Heart left ventricle (tissue), 13 donors: ENCODE results near the gene NAB1.

Source experiments
- CTCF ChIP-seq, 12 donors: fragments of 200-600 bp; sonication (generic) in 4 of 12; IDR thresholded peaks; one replicate each; pipeline versions ENCODE4 v1.5.0 to v1.8.0; 2018 to 2022; ENCODE audit warnings: antibody characterized with exemption in 12 of 12, mild to moderate bottlenecking in 5 of 12
- POLR2A ChIP-seq, 2 donors: fragments of 450-650 bp; IDR thresholded peaks; one replicate each; pipeline ENCODE4 v1.6.1; 2017; ENCODE audit warnings: antibody characterized with exemption in 2 of 2, mild to moderate bottlenecking in 2 of 2, moderate library complexity in 2 of 2
- donor health status: ischemic (EF 13 %, LVEDD 7.1; RV severe dilation, severe dysfunction).
- donor health status: DM: no; HTN: yes; CAD: no.
- donor health status: DM: no; HTN: no; CAD: no.
- donor health status: ischemic (EF 25% LVEDD 6.9; RV normal size, moderate dysfunction).
- donor health status: ischemic (EF 25% LVEDD 5.7; RV mildly dilated, moderate dysfunction).
- donor health status: ischemic (EF 35%, LVEDD 5.7; RV mildly dilated, moderate dysfunction).
- donor health status: nonischemic (EF 11% LVEDD 7.7; RV severe dilation, severe dysfunction).
- donor health status: DM: yes; HTN: yes; CAD: no.
- donor health status: PGD.
- donor health status: ischemic (EF 29% LVEDD 5.4; RV normal size, mild dysfunction).
- donor health status: nonischemic (EF 23%, LVEDD 6.1; RV moderate dilation, normal function).

DNA sequence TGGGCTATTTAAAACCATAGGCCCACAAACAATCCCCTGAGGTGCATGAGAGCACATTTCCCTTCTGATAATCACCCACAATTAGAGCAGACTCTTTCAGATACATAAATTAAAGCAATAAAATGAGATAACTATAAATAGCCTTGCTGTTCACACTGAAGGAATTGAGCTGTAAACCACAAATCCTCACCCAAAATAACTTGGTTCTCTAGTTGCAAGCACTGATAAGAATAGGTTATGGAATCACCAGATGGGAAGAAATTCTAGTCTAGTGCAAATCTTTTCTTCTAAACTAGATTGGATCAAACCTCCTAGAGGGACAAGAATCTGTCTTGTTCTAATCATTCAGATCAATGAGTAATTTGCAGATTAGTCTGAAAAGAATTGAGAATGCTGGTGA, 64.6 kb downstream of the NAB1 start:
- TF ChIP-seq CTCF (IDR thresholded peaks at IDR 0.05) (no peak), POLR2A (IDR thresholded peaks at IDR 0.05) (no peak)
